ENCODE results near the gene PRELID2. TPM values are rescaled to one million over a fixed set of nuclear protein-coding genes. Genes with fewer than 3 reads are reported as not detected.
A peak's percentile ranks its signal among the peaks of the same experiment; 100 is the strongest.
"Not testable (repeated sequence)": the region's sequence is repeated elsewhere in the genome, so short reads cannot be mapped to it uniquely, and the experiment has no call there.

PRELID2 gene
- total RNA-seq, 1 donor from 2014 or later: 41.2 TPM

GRCh38 chr5:145774442-145774841, 60.7 kb downstream of the PRELID2 start:
- ATAC-seq (ENCODE audit: poor library complexity) (no peak), DNase-seq (no peak)
- intact Hi-C loops (cut with DNase I): no loop called here

DNA sequence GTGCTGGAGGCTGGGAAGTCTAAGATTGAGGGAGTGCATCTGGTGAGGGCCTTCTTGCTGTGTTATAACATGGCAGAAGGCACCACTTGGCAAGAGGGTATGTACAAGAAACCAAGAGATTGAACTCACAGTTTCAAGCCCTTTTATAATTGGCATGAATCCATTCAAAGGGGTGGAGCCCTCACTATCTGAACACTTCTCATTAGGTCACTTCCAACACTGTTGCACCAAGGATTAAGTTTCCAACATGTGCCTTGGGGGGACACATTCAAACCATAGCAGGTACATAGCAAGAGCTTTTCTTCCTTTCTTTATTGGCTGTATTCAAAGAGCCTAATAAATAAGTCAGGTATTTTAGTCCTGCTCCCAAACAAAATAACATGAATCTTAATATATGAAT, 62.7 kb downstream of the PRELID2 start:
- intact Hi-C loops (cut with DNase I): no loop called here
- ATAC-seq (ENCODE audit: poor library complexity): no peak

GRCh38 chr5:145768863-145769262, 66.3 kb downstream of the PRELID2 start:
- DNase-seq (no peak), ATAC-seq (ENCODE audit: poor library complexity) (no peak)
- intact Hi-C loops (cut with DNase I): no loop called here

More for the DNA sequence above, 62.7 kb downstream of the PRELID2 start:
- no peak for DNase-seq

DNA sequence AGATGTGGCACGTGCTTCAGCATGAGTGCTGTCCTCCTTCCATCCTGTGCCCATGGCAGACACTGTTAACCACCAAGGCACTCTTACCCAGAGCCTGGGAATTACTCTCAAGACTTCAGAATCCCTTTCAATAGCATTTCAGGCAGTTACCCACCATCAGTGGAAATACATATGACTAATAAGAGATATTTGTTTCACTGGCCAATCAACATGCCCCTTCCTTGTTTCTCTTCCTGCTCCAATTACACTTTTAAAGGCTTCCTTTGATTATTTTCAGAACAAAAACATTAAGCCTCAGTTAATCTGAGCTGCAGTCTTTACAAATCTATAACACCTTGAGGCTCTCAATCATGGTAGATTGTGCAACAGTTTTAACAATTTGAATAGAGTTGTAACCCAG, 70.8 kb downstream of the PRELID2 start:
- intact Hi-C loops (cut with DNase I): no loop called here
- DNase-seq (no peak), ATAC-seq (ENCODE audit: poor library complexity) (no peak)

DNA sequence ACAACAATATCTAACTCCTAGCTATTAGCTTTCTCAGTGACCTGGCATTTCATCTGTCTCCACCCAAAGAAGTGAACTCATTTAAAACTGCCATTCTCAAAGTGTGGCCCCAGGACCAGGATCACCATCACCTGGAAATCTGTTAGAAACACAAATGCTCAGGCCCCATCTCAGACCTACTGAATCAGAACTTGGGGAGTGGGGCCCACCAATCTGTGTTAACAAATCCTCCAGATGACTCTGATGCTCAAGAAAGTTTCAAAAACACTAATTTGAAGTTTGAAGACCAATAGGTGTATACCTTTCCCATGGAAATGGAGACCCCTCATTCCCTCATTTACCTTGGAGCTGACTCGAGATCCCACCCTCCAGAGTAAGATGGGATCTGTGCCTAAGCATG, 72.3 kb downstream of the PRELID2 start:
- DNase-seq: no peak

DNA sequence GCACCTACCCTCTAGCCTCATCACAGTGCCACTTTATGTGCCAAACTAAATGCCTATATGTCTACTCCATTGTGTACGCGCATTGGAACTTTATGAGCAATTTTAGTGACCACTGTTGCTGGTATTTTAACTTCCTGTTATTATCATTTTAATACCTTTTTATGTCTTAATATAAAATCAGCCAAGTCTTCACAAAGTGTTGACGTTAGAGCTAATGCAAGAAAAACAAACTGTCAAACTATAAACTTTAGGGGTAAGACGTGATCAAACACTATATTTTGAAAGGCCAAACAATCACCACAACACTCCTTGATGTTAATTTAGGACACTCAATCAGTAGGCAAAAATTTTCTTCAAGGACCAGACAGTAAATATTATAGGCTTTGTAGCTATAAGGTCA, 73.9 kb downstream of the PRELID2 start:
- intact Hi-C loops (cut with DNase I): no loop called here
- ATAC-seq (ENCODE audit: poor library complexity) (no peak), DNase-seq (no peak)

More for the DNA sequence above, 72.3 kb downstream of the PRELID2 start:
- intact Hi-C loops (cut with DNase I): no loop called here
- no peak for ATAC-seq (ENCODE audit: poor library complexity)

GRCh38 chr5:145760660-145761059, 74.5 kb downstream of the PRELID2 start:
- no peak for DNase-seq
- no peak for ATAC-seq (ENCODE audit: poor library complexity)
- intact Hi-C loops (cut with DNase I): no loop called here

DNA sequence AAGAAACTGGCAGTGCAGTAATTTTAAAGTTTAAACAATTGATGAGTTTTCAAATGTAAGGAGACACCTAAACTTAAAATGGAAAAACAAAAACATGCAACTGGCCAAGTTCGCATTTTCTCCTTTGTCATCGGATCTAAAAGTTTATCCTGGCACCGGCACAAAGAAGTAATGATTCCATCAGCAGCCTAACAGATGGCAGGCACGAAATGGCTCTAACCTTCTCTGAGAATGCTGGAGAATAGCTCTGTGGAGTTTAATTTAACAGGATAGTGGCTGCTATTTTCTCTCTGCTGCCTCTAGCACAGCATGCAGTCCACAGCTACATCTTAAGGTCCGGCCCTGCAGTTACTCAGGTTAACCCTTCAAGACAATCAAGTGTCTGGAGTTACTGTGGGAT, 82.2 kb downstream of the PRELID2 start:
- DNase-seq: no peak
- intact Hi-C loops (cut with DNase I): no loop called here
- ATAC-seq (ENCODE audit: poor library complexity): no peak

GRCh38 chr5:145752534-145752933, 82.6 kb downstream of the PRELID2 start:
- ATAC-seq (ENCODE audit: poor library complexity) (no peak), DNase-seq (no peak)
- intact Hi-C loops (cut with DNase I): no loop called here

- intact Hi-C loops (cut with DNase I): no loop called here
- DNase-seq: no peak
- peak; percentile 87 for ATAC-seq (ENCODE audit: poor library complexity)
These were observed 84.9 kb downstream of the PRELID2 start for GRCh38 chr5:145750199-145750598.

DNA sequence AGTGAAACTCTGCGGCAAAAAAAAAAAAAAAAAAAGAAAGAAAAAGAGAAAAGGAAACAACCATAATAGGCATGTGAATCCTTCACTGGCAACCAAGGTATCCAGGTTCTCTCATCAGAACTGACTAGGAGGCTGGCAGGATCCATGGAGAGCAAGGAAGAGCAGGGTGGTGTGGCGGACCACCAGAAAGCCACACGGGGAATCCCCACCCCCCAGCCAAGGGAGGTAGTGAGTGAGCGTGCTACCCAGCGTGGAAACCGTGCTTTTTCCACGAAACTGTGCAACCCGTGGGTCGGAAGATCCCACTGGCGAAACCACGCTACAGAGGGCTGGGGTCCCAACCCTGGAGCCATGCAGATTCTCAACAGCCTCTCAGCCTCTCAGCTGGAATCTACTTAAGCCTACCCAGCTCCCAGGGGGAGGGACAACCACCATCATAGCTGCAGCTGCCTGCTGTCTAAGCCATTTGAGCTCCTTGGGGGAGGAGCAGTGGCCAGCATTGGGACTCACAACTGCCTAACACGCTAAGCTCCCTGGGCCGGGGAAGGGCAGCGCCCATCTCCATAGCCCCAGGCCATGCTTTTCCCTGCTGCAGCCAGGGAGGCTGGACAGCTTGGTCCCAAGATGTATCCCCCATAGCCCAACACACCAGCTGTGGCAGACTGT, 91.6 kb downstream of the PRELID2 start:
- no peak for DNase-seq
- ATAC-seq (ENCODE audit: poor library complexity): no peak
- intact Hi-C loops (cut with DNase I): no loop called here

DNA sequence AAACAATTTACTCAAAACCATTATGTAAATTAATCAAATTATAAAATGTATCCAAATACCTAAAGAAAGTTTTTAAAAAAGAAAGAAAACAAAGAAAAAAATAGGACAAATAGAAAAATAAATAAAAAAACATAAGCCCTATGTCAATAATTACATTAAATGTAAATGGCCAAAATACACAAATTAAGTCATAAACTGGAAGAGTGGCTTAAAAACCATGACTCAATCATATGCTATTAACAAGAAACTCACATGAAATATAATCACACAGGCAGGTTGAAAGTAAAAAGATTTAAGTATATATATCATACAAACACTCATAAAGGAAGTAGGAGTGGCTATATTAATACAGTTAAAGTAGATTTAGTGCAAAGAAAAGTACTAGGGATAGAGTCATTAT, 95.3 kb downstream of the PRELID2 start:
- intact Hi-C loops (cut with DNase I): no loop called here
- no peak for ATAC-seq (ENCODE audit: poor library complexity)
- no peak for DNase-seq

DNA sequence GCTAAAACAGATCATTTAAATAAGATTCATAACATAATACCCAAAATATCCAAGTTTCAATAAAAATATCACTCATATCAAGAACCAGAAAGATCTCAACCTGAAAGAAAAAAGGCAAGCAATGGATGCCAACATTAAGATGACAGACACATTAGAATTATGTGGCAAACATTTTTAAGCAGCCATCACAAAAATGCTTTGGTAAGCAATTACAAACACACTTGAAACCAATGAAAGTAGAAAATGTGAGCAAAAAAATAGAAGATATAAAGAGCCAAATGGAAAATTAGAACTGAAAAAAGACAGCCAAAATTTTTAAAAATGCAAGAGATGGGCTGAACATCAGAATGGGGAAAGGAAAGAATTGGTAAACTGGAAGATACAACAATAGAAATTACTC, 96.9 kb downstream of the PRELID2 start:
- DNase-seq (no peak), ATAC-seq (ENCODE audit: poor library complexity) (no peak)
- intact Hi-C loops (cut with DNase I): no loop called here

GRCh38 chr5:145737578-145737977, 97.6 kb downstream of the PRELID2 start:
- intact Hi-C loops (cut with DNase I): no loop called here
- DNase-seq (no peak), ATAC-seq (ENCODE audit: poor library complexity) (no peak)

DNA sequence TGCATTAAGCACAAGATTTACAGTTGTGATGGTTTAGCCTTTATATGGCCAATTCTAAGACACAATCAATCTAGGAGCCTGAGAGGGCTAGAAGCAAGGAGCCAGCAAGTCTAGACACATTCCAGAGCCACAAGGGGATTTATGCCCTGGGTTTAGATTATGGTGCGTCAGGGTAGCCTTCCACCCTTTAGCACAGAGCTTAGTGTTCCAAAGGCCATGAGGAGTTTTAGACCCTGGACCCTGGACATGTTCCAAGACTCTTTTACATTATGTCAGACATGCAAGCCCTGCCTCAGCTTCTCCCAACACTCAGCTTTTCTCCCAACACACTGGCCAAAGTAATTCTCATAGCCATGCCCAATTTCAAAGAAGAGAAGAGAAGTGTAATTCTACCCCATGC, 105.2 kb downstream of the PRELID2 start:
- ATAC-seq (ENCODE audit: poor library complexity); DNase-seq; intact Hi-C loops (cut with DNase I): not testable (repeated sequence)

GRCh38 chr5:145723516-145723915, 111.6 kb downstream of the PRELID2 start:
- ATAC-seq (ENCODE audit: poor library complexity) (no peak), DNase-seq (no peak)
- intact Hi-C loops (cut with DNase I): no loop called here

- intact Hi-C loops (cut with DNase I): no loop called here
- ATAC-seq (ENCODE audit: poor library complexity) (no peak), DNase-seq (no peak)
These were observed 116.2 kb downstream of the PRELID2 start for GRCh38 chr5:145718956-145719355.

GRCh38 chr5:145715412-145715811, 119.7 kb downstream of the PRELID2 start:
- no peak for ATAC-seq (ENCODE audit: poor library complexity)
- intact Hi-C loops (cut with DNase I): no loop called here
- no peak for DNase-seq

- no peak for ATAC-seq (ENCODE audit: poor library complexity)
These were observed 122.9 kb downstream of the PRELID2 start for GRCh38 chr5:145712245-145712644.

DNA sequence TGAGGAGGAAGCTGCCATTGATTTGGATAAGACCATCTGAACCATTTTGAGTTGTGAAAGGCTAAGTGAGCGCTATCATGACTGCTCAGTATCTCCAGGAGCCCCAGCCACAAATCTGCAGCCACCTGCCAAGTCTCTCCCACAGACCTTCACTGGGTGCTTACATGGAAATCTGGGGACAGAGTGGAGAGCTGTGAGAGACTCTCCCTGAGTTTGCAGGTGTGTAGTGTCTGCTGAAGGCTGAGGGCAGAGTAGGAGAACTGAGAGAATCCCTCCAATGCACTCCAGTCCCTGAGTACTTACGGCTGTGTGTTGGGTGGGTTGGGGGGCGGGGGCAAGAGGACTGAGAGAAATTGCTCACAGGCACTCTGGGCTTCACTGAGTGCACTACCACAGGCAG, 123.7 kb downstream of the PRELID2 start:
- intact Hi-C loops (cut with DNase I): no loop called here
- ATAC-seq (ENCODE audit: poor library complexity): no peak
- no peak for DNase-seq

More at GRCh38 chr5:145712245-145712644, 122.9 kb downstream of the PRELID2 start:
- DNase-seq: no peak
- intact Hi-C loops (cut with DNase I): no loop called here
